Endodermal cell (in vitro differentiated cells): ENCODE results near the gene STPG3. TPM values are rescaled to one million over a fixed set of nuclear protein-coding genes. Genes with fewer than 3 reads are reported as not detected.

Source experiments
- DNase-seq: peaks from one replicate; pipeline ENCODE4 v3.0.0-alpha.2; 2017
- H3K27ac ChIP-seq: 2 replicates; pipeline ENCODE4 v1.5.1; 2013; ENCODE audit warnings: mild to moderate bottlenecking, low read depth, low read length, moderate library complexity
- H3K27me3 ChIP-seq: 2 replicates; pipeline ENCODE4 v1.6.1; 2013; ENCODE audit warnings: mild to moderate bottlenecking, low read length, moderate library complexity; ENCODE audit not compliant: insufficient read depth, control insufficient read depth, poor library complexity, severe bottlenecking
- H3K36me3 ChIP-seq: 2 replicates; pipeline ENCODE4 v1.7.0; 2013; ENCODE audit warnings: mild to moderate bottlenecking, low read length, moderate library complexity; ENCODE audit not compliant: control insufficient read depth, insufficient read depth
- H3K4me1 ChIP-seq: one replicate; pipeline ENCODE4 v1.7.0; 2013; ENCODE audit warnings: low read length; ENCODE audit not compliant: control insufficient read depth, insufficient read depth
- H3K4me3 ChIP-seq: 2 replicates; pipeline ENCODE4 v1.5.1; 2013; ENCODE audit warnings: mild to moderate bottlenecking, low read length, moderate library complexity
- H3K9ac ChIP-seq: 2 replicates; pipeline ENCODE4 v1.6.1; 2013; ENCODE audit warnings: mild to moderate bottlenecking, low read length, moderate library complexity; ENCODE audit not compliant: poor library complexity, severe bottlenecking; ENCODE audit errors: extremely low read depth
- H3K9me3 ChIP-seq: 2 replicates; pipeline ENCODE4 v1.6.1; 2013; ENCODE audit warnings: mild to moderate bottlenecking, low read length, moderate library complexity; ENCODE audit not compliant: control insufficient read depth
- H3K27ac Mint-ChIP-seq: 2 replicates; pipeline ENCODE4 v1.8.0; 2020; ENCODE audit warnings: mixed read lengths
- H3K27me3 Mint-ChIP-seq: 2 replicates; pipeline ENCODE4 v1.8.0; 2021; ENCODE audit warnings: mild to moderate bottlenecking, mixed read lengths; ENCODE audit not compliant: insufficient read depth
- H3K36me3 Mint-ChIP-seq: 2 replicates; pipeline ENCODE4 v1.8.0; 2020; ENCODE audit warnings: low read depth, mixed read lengths
- H3K4me1 Mint-ChIP-seq: 2 replicates; pipeline ENCODE4 v1.8.0; 2020; ENCODE audit warnings: mixed read lengths
- H3K4me3 Mint-ChIP-seq: 2 replicates; pipeline ENCODE4 v1.8.0; 2020; ENCODE audit warnings: mild to moderate bottlenecking, moderate library complexity, mixed read lengths
- H3K9me3 Mint-ChIP-seq: 2 replicates; pipeline ENCODE4 v1.8.0; 2020; ENCODE audit warnings: mild to moderate bottlenecking, mixed read lengths
- WGBS, 2 experiments: methylation state at CpG; one replicate each; pipeline versions ENCODE4 v1.1.5 to v1.1.7; 2013; ENCODE audit warnings: missing lambda C conversion rate in 2 of 2, mixed read lengths in 1 of 2; ENCODE audit not compliant: insufficient coverage in 1 of 2, insufficient read length in 1 of 2; 5-methylcytosine and 5-hydroxymethylcytosine counted together
- total RNA-seq, 2 donors: library from RNA; stranded (reverse); fragmentation: NEBNext Ultra II Directional in 1 of 2; extraction: Animal tissue kit (Norgen Biotek cat#: 25700) in 1 of 2; gene quantifications; 2 replicates in 1 of 2; 3 replicates in 1 of 2; pipeline ENCODE4 v1.2.1, GENCODE V29; 2021
- TF ChIP-seq, protein P1 (sequence below): fragments of 200-600 bp; sonication (generic); conservative IDR thresholded peaks from 2 replicates; pipeline ENCODE4 v1.5.0; 2021; ENCODE audit warnings: antibody characterized with exemption, mild to moderate bottlenecking

The STPG3 gene
- total RNA-seq, 2 donors from 2014 or later: not detected

DNA sequence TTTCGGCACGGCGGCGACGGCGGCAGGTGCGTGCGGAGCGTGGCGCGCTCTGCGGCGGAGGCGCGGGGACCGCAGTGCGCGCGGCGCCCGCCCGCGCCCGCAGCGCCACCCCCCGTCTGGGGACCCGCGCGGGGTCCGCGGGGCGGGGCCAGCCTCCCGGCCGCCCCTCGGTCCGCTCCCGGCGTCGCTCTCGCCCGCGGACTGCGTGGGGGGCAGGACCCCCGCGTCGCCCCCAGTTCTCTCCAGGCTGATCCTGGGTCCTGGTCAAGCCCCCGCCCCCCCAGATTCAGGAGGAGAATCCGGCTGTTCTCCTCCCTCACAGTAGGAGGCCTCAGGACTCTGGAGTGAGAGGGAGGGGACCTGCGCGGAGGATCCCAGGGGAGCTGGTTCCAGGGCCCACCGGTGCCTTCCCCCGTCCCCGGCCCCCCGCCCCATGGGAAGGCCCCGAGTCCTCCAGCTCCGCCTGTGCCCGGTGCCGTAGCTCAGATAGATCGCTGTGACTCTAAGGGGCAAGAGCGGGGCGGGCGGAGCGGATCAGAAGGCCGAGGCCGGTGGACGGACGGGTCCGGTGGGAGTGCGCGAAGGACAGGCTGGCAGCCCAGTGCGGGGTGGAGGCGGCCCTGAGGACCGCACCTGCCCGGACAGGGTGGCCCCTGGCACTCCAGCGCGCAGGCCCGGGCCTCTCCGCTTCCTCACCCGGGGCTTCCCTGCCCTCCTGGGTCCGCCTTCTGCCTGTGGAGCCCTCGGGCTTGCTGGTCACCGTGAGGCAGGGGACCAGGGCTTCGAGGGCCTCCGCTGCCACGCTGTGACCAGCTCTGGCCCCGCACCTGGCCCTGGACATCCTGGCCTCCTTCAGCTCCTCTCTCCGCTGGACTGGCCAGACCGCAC is 28.7 kb upstream of the STPG3 start, which contains the start of gene RNF208:
Gene RNF208, minus strand, starts transcription at position 51 of the 888 bp plus-strand sequence. CDS start 1,028 bp downstream, outside the sequence.
- H3K4me3 Mint-ChIP-seq: peak within 1 kb of the TSS; percentile 61
- no peaks in the 10 kb centered on the region for H3K9me3 Mint-ChIP-seq
- DNase-seq: peak; percentile 82
- peak within 1 kb of the TSS; percentile 89 for H3K4me3 ChIP-seq
- peaks cover 3% of the 10 kb centered on the region for H3K36me3 Mint-ChIP-seq
- peaks cover 11% of the 10 kb centered on the region for H3K4me1 Mint-ChIP-seq
- no peaks in the 10 kb centered on the region for H3K27me3 ChIP-seq
- H3K27ac ChIP-seq: no peak within 1 kb of the TSS
- H3K27me3 Mint-ChIP-seq: no peaks in the 10 kb centered on the region
- no peaks in the 10 kb centered on the region for H3K36me3 ChIP-seq
- WGBS, 2 experiments: 10 to 20% methylated on average over 30 to 88 of the region's 88 CpGs
- no peaks in the 10 kb centered on the region for H3K9me3 ChIP-seq
- TF ChIP-seq, protein P1, sequence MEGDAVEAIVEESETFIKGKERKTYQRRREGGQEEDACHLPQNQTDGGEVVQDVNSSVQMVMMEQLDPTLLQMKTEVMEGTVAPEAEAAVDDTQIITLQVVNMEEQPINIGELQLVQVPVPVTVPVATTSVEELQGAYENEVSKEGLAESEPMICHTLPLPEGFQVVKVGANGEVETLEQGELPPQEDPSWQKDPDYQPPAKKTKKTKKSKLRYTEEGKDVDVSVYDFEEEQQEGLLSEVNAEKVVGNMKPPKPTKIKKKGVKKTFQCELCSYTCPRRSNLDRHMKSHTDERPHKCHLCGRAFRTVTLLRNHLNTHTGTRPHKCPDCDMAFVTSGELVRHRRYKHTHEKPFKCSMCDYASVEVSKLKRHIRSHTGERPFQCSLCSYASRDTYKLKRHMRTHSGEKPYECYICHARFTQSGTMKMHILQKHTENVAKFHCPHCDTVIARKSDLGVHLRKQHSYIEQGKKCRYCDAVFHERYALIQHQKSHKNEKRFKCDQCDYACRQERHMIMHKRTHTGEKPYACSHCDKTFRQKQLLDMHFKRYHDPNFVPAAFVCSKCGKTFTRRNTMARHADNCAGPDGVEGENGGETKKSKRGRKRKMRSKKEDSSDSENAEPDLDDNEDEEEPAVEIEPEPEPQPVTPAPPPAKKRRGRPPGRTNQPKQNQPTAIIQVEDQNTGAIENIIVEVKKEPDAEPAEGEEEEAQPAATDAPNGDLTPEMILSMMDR: no peak
- peak within 1 kb of the TSS; percentile 11 for H3K9ac ChIP-seq
- H3K4me1 ChIP-seq: peaks cover 21% of the 10 kb centered on the region
- H3K27ac Mint-ChIP-seq: peak within 1 kb of the TSS; percentile 48

DNA sequence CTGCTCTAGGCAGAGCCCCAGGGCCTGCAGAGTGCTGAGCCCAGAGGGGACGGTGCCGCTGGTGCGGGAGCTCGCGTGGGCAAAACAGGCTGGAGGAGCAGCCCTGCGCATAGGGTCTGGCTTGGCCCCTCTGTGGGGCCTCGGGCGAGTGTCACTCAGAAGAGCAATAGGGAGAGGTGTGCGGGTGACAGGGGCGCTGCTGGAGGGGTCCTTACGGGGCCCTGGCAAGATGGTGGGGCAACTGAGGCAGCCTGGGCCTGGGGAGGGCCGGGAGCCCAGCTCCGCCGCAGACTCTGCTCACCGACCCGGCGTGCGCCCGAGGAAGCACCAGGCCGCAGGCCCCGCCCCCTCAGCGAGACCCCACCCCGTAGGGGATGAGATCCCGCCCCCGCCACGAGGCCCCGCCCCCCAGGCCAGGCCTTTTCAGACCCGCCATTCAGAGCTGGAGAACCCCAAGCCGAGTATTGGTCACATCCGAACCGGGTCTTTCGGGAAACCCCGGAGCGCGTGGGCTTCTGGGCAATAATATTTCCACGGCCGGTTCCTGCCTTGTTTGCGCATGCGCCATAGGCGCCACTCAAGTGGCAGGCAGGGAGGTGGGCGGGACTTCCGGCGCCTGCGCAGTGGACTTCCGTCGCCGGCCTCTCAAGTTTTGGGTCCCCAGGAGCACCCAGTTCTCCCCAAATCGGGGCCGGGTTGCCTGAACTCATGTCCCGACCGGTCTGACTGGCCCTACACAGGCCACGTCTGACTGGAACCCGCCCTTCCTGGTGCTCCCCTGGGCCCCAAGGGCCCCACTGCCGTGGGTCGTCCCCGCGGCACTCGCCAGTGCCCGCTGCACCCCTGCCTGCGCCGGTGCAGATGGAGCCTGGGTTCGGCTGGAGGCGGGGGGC is 27.8 kb upstream of the STPG3 start:
- WGBS, 2 experiments: 1 to 3% methylated on average over 32 to 63 of the region's 63 CpGs
- Mint-ChIP-seq H3K27me3 (no peaks in the 10 kb centered on the region), H3K27ac (peak overlapping the region; percentile 48), H3K4me1 (peaks cover 12% of the 10 kb centered on the region), H3K4me3 (peak overlapping the region; percentile 61), H3K36me3 (peaks cover 3% of the 10 kb centered on the region), H3K9me3 (no peaks in the 10 kb centered on the region)
- Histone ChIP-seq H3K27me3 (no peaks in the 10 kb centered on the region), H3K36me3 (no peaks in the 10 kb centered on the region), H3K9me3 (no peaks in the 10 kb centered on the region), H3K27ac (no peak overlapping the region), H3K4me3 (peak overlapping the region; percentile 89), H3K4me1 (peaks cover 13% of the 10 kb centered on the region), H3K9ac (peak overlapping the region; percentile 73)
- TF ChIP-seq, protein P1: no peak
- peak; percentile 99 for DNase-seq

DNA sequence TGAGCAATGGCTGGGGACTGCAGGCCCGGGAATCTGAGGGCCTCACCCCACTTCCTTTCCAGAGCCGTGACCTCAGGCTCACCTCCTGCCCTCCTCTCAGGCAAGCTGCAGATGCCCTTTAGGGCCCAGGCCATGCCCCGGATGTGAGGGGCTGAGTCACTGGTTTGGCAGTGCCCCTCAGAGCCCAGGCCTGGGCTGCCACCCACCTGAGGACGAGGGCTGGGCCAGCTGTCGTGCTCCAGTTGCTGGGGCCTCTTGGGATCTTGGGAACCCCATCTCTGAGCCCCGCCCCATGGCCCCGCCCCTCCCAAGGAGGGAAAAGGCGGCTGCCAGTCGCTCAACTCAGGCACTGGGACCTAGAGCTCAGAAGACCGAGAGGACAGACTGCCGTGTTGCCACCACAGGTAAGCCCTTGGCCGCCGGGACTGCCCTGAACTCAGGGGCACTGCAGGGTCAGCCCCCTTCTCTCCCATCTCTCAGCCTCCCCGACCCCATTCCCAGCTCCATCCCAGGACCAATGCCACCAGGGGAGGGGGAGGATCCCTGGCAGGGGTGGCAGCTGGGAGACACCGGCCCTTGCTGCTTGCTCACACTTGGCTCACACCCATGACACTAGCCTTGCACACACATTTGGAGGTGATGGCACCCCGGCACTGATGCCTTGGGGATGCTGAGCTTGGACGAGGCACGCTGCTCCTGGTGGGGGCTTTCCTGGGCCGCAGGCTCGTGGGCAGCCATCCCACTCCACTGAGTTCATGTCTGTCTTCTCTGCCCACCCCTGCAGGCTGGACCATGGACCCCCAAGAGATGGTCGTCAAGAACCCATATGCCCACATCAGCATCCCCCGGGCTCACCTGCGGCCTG is 26.0 kb upstream of the STPG3 start, which contains the start of gene CYSRT1:
Gene CYSRT1, plus strand, starts transcription at position 345 of the 865 bp plus-strand sequence. Its CDS starts 448 bp downstream, at position 793.
- H3K4me1 ChIP-seq: peaks cover 4% of the 10 kb centered on the region
- H3K9ac ChIP-seq: peak within 1 kb of the TSS; percentile 73
- peaks cover 2% of the 10 kb centered on the region for H3K4me1 Mint-ChIP-seq
- H3K27me3 ChIP-seq: no peaks in the 10 kb centered on the region
- H3K27ac Mint-ChIP-seq: no peak within 1 kb of the TSS
- no peak for DNase-seq
- H3K9me3 Mint-ChIP-seq: no peaks in the 10 kb centered on the region
- H3K36me3 ChIP-seq: no peaks in the 10 kb centered on the region
- no peaks in the 10 kb centered on the region for H3K27me3 Mint-ChIP-seq
- TF ChIP-seq, protein P1: no peak
- no peaks in the 10 kb centered on the region for H3K36me3 Mint-ChIP-seq
- no peak within 1 kb of the TSS for H3K27ac ChIP-seq
- no peaks in the 10 kb centered on the region for H3K9me3 ChIP-seq
- 78 to 84% methylated on average over 8 to 23 of the region's 23 CpGs for WGBS, 2 experiments
- H3K4me3 ChIP-seq: peak within 1 kb of the TSS; percentile 89
- H3K4me3 Mint-ChIP-seq: peak within 1 kb of the TSS; percentile 61
